ENCODE results near the gene KLHDC1.

DNA sequence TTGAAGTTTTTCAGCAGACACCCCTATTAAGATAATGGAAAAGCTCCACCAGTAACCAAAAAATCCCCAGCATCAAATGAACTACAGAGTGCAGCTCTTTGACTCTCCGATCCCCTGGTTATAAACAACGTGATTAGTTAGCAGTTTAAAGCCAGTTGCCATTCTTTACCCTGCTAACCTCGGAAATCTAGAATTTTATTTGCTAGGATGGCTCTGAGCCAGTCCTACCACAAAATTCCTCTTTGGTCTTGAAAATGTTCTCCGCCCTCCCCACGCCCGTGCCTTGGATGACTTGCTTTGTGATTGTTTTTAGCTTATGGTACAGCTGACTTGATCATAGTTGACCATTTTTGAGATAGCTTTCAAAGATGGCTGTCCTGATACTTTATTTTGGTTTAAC lies 76.3 kb downstream of the KLHDC1 start:
- TF ChIP-seq, protein P1, sequence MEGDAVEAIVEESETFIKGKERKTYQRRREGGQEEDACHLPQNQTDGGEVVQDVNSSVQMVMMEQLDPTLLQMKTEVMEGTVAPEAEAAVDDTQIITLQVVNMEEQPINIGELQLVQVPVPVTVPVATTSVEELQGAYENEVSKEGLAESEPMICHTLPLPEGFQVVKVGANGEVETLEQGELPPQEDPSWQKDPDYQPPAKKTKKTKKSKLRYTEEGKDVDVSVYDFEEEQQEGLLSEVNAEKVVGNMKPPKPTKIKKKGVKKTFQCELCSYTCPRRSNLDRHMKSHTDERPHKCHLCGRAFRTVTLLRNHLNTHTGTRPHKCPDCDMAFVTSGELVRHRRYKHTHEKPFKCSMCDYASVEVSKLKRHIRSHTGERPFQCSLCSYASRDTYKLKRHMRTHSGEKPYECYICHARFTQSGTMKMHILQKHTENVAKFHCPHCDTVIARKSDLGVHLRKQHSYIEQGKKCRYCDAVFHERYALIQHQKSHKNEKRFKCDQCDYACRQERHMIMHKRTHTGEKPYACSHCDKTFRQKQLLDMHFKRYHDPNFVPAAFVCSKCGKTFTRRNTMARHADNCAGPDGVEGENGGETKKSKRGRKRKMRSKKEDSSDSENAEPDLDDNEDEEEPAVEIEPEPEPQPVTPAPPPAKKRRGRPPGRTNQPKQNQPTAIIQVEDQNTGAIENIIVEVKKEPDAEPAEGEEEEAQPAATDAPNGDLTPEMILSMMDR (IDR thresholded peaks at IDR 0.05) = no peak
- no peak for TF ChIP-seq POLR2A (IDR thresholded peaks at IDR 0.05)
